HG02885 (cell line): Measurements from ENCODE around the gene ARPC1B.
"Not testable (repeated sequence)": the region's sequence is repeated elsewhere in the genome, so short reads cannot be mapped to it uniquely, and the experiment has no call there.

Experiments
- ATAC-seq: cut with Tn5 transposase; IDR thresholded peaks from one replicate; pipeline ENCODE4 v1.9.1; 2021; ENCODE audit warnings: mild to moderate bottlenecking; ENCODE audit not compliant: unreplicated experiment, poor library complexity

ARPC1B gene

GRCh38 chr7:99374111-99375064 is at the start of gene ARPC1B:
ARPC1B (plus strand) TSS chr7:99374730; CDS start chr7:99385715, 10,985 bp downstream.
- peak; percentile 64 for ATAC-seq

GRCh38 chr7:99325001-99325493 is 49.5 kb upstream of the ARPC1B start:
- ATAC-seq = peak; percentile 6

GRCh38 chr7:99325592-99326407 is 48.7 kb upstream of the ARPC1B start, which contains the start of gene ARPC1A:
ARPC1A (plus strand) TSS chr7:99325898; CDS start chr7:99333354, 7,456 bp downstream.
- ATAC-seq = peak; percentile 95

GRCh38 chr7:99326408-99326782 is 48.1 kb upstream of the ARPC1B start:
- ATAC-seq = no peak

GRCh38 chr7:99330314-99330961 is 44.1 kb upstream of the ARPC1B start:
- ATAC-seq = not testable (repeated sequence)

- ATAC-seq = no peak
These were observed 43.5 kb upstream of the ARPC1B start for GRCh38 chr7:99331002-99331401.

GRCh38 chr7:99339595-99339994 is 34.9 kb upstream of the ARPC1B start:
- no peak for ATAC-seq

GRCh38 chr7:99340659-99341058 is 33.9 kb upstream of the ARPC1B start:
- no peak for ATAC-seq

GRCh38 chr7:99344061-99344647 is 30.4 kb upstream of the ARPC1B start:
- ATAC-seq = no peak

GRCh38 chr7:99350641-99351040 is 23.9 kb upstream of the ARPC1B start:
- not testable (repeated sequence) for ATAC-seq

- ATAC-seq = no peak
These were observed 22.3 kb upstream of the ARPC1B start for GRCh38 chr7:99352247-99352646.

GRCh38 chr7:99355098-99355497 is 19.4 kb upstream of the ARPC1B start:
- ATAC-seq = no peak

- ATAC-seq = no peak
These were observed 16.6 kb upstream of the ARPC1B start for GRCh38 chr7:99357701-99358490.

GRCh38 chr7:99358521-99358920 is 16.0 kb upstream of the ARPC1B start:
- not testable (repeated sequence) for ATAC-seq

- no peak for ATAC-seq
These were observed 14.9 kb upstream of the ARPC1B start for GRCh38 chr7:99359465-99360154.

GRCh38 chr7:99362801-99363200 is 11.7 kb upstream of the ARPC1B start:
- no peak for ATAC-seq

- no peak for ATAC-seq
These were observed 11.2 kb upstream of the ARPC1B start for GRCh38 chr7:99363286-99363685.

GRCh38 chr7:99365318-99366141 is 9.0 kb upstream of the ARPC1B start:
- ATAC-seq = no peak
